GM23338 (cell line): ENCODE results near the gene RNF214. TPM values are rescaled to one million over a fixed set of nuclear protein-coding genes. Genes with fewer than 3 reads are reported as not detected.

ENCODE experiments used
- ATAC-seq: fragments of 200-7000 bp; cut with Tn5 transposase; 3 replicates; pipeline ENCODE4 v1.9.1; 2020
- DNase-seq: peaks from one replicate; pipeline ENCODE4 v3.0.0-alpha.2; 2015; ENCODE audit warnings: low spot score
- H2AFZ ChIP-seq: fragments of 200-600 bp; sonication (generic); 2 replicates; pipeline ENCODE4 v1.8.0; 2016; ENCODE audit warnings: antibody characterized with exemption, mild to moderate bottlenecking, moderate library complexity
- H3F3A ChIP-seq: fragments of 200-600 bp; sonication (generic); replicated peaks from 2 replicates; pipeline ENCODE4 v1.8.0; 2017; ENCODE audit warnings: antibody characterized with exemption, mixed run types, low read depth
- H3K27ac ChIP-seq: fragments of 200-600 bp; sonication (generic); 2 replicates; pipeline ENCODE4 v1.6.1; 2016; ENCODE audit warnings: low read depth
- H3K27me3 ChIP-seq: fragments of 200-600 bp; sonication (generic); 2 replicates; pipeline ENCODE4 v1.8.0; 2016; ENCODE audit warnings: mild to moderate bottlenecking, mixed run types, moderate library complexity; ENCODE audit not compliant: insufficient read depth
- H3K36me3 ChIP-seq: fragments of 200-600 bp; sonication (generic); 2 replicates; pipeline ENCODE4 v1.8.0; 2016; ENCODE audit warnings: mild to moderate bottlenecking; ENCODE audit not compliant: insufficient read depth
- H3K4me1 ChIP-seq: fragments of 200-600 bp; sonication (generic); 2 replicates; pipeline ENCODE4 v1.8.0; 2016; ENCODE audit warnings: mild to moderate bottlenecking, moderate library complexity; ENCODE audit not compliant: insufficient read depth
- H3K4me2 ChIP-seq: fragments of 200-600 bp; sonication (generic); 2 replicates; pipeline ENCODE4 v1.7.1; 2017; ENCODE audit warnings: mixed run types
- H3K4me3 ChIP-seq: fragments of 200-600 bp; sonication (generic); 2 replicates; pipeline ENCODE4 v1.6.1; 2016; ENCODE audit warnings: mixed run types
- H3K79me2 ChIP-seq: fragments of 200-600 bp; sonication (generic); replicated peaks from 2 replicates; pipeline ENCODE4 v1.8.0; 2017; ENCODE audit warnings: mild to moderate bottlenecking; ENCODE audit not compliant: insufficient read depth
- H3K9me2 ChIP-seq: fragments of 200-600 bp; sonication (generic); 2 replicates; pipeline ENCODE4 v1.8.0; 2017; ENCODE audit not compliant: insufficient read depth
- H4K20me1 ChIP-seq: fragments of 200-600 bp; sonication (generic); replicated peaks from 2 replicates; pipeline ENCODE4 v1.8.0; 2017; ENCODE audit warnings: mild to moderate bottlenecking; ENCODE audit not compliant: insufficient read depth
- H3K27ac Mint-ChIP-seq: 2 replicates; pipeline ENCODE4 v1.8.0; 2020; ENCODE audit warnings: inconsistent platforms, mild to moderate bottlenecking, moderate library complexity, mixed read lengths
- H3K27me3 Mint-ChIP-seq: 3 replicates; pipeline ENCODE4 v1.8.0; 2022; ENCODE audit warnings: low read depth, mild to moderate bottlenecking, moderate library complexity, mixed read lengths, inconsistent platforms; ENCODE audit not compliant: insufficient read depth, poor library complexity
- H3K36me3 Mint-ChIP-seq: 3 replicates; pipeline ENCODE4 v1.8.0; 2021; ENCODE audit warnings: low read depth, mild to moderate bottlenecking, inconsistent platforms, moderate library complexity, mixed read lengths
- H3K4me1 Mint-ChIP-seq: 3 replicates; pipeline ENCODE4 v1.8.0; 2020; ENCODE audit warnings: mild to moderate bottlenecking, inconsistent platforms, mixed read lengths
- H3K4me3 Mint-ChIP-seq: 3 replicates; pipeline ENCODE4 v1.8.0; 2021; ENCODE audit warnings: moderate library complexity, mild to moderate bottlenecking, inconsistent platforms, mixed read lengths
- H3K9me3 Mint-ChIP-seq: 3 replicates; pipeline ENCODE4 v1.8.0; 2020; ENCODE audit warnings: moderate library complexity, mild to moderate bottlenecking, inconsistent platforms, mixed read lengths
- CTCF ChIP-seq, 2 experiments: fragments of 200-600 bp in 1 of 2; sonication (generic) in 1 of 2; conservative IDR thresholded peaks; 2 replicates each; pipeline versions ENCODE4 v1.5.1 to v1.6.1; 2016 to 2017; ENCODE audit warnings: antibody characterized with exemption in 2 of 2, low read depth in 2 of 2, mild to moderate bottlenecking in 2 of 2, moderate library complexity in 1 of 2
- JUNB ChIP-seq: IDR thresholded peaks from one replicate; pipeline ENCODE4 v1.6.1; 2016; ENCODE audit warnings: antibody characterized with exemption; ENCODE audit not compliant: unreplicated experiment
- NANOG ChIP-seq: IDR thresholded peaks from 2 replicates; pipeline ENCODE4 v1.6.1; 2016; ENCODE audit warnings: antibody characterized with exemption, borderline replicate concordance
- REST ChIP-seq: IDR thresholded peaks from one replicate; pipeline ENCODE4 v1.6.1; 2018; ENCODE audit warnings: antibody characterized with exemption; ENCODE audit not compliant: unreplicated experiment
- STAT1 ChIP-seq: IDR thresholded peaks from one replicate; pipeline ENCODE4 v1.6.1; 2016; ENCODE audit warnings: antibody characterized with exemption; ENCODE audit not compliant: unreplicated experiment
- ZNF331 ChIP-seq: fragments of 250-450 bp; sonication (Bioruptor Pico); IDR thresholded peaks from 2 replicates; pipeline ENCODE4 v1.5.0; 2020; ENCODE audit warnings: low read depth, mild to moderate bottlenecking, moderate library complexity
- ZNF462 ChIP-seq: fragments of 250-450 bp; sonication (Bioruptor Pico); IDR thresholded peaks from 2 replicates; pipeline ENCODE4 v1.5.0; 2020; ENCODE audit warnings: mild to moderate bottlenecking, moderate library complexity
- polyA plus RNA-seq: library from polyadenylated mRNA; unstranded; fragments of >200 nt; fragmentation: Nextera tagmentation; extraction: Ambion mirVana; gene quantifications from 2 replicates; pipeline ENCODE4 v1.2.1, GENCODE V29; 2016
- total RNA-seq: library from RNA; depleted of rRNA; stranded (reverse); fragments of >200 nt; shearing (Covaris generic); gene quantifications from 2 replicates; pipeline ENCODE4 v1.2.3, GENCODE V29; 2014

Gene RNF214
- total and polyA plus RNA-seq, 2 experiments from 2014 or later: 19.4 to 28.4 TPM

- TF ChIP-seq REST: no peak
- no peak for TF ChIP-seq STAT1
- TF ChIP-seq NANOG: no peak
These were observed 2.0 kb upstream of the RNF214 start (continued) for GRCh38 chr11:117230286-117230961.

- Mint-ChIP-seq H3K27me3 (peaks cover 13% of the 10 kb centered on the region), H3K9me3 (no peaks in the 10 kb centered on the region), H3K36me3 (peaks cover 16% of the 10 kb centered on the region), H3K27ac (peak overlapping the region; percentile 47; the same call in 1 of the 2 replicates), H3K4me1 (peaks cover 25% of the 10 kb centered on the region), H3K4me3 (peak overlapping the region; percentile 95)
- Histone ChIP-seq H3K27me3 (no peaks in the 10 kb centered on the region), H3K36me3 (no peaks in the 10 kb centered on the region), H2AFZ (peak overlapping the region; percentile 90), H3K4me1 (peaks cover 7% of the 10 kb centered on the region), H3F3A (peaks cover 7% of the 10 kb centered on the region; the same call in 1 of the 2 replicates), H4K20me1 (peaks cover 7% of the 10 kb centered on the region; the same call in 1 of the 2 replicates), H3K79me2 (peaks cover 44% of the 10 kb centered on the region), H3K9me2 (no peaks in the 10 kb centered on the region), H3K4me2 (peak overlapping the region; percentile 80), H3K4me3 (peak overlapping the region; percentile 97), H3K27ac (no peak overlapping the region)
- DNase-seq (peak; percentile 24), ATAC-seq (0 out of 3 replicates have a peak, but pooled peaks have one; percentile 4)
- TF ChIP-seq ZNF331 (CRISPR knock-in tag) (no peak), CTCF (conservative IDR thresholded peaks at IDR 0.05; ENCODE audit: low read depth in 2 of 2) (no peak), JUNB (no peak), ZNF462 (CRISPR knock-in tag) (no peak), STAT1 (no peak)
These were observed 1.3 kb upstream of the RNF214 start for GRCh38 chr11:117230999-117231841.
